Medulla oblongata (tissue), 1 donor: ENCODE measurements around the gene RGS10.
"Not testable (repeated sequence)": the region's sequence is repeated elsewhere in the genome, so short reads cannot be mapped to it uniquely, and the experiment has no call there.

Source experiments
- DNase-seq: peaks from one replicate; pipeline ENCODE4 v3.0.0-alpha.2; 2015; ENCODE audit errors: extremely low spot score

Gene RGS10

GRCh38 chr10:119469325-119469707, 73.2 kb downstream of the RGS10 start:
- no peak for DNase-seq

- no peak for DNase-seq
Observed at GRCh38 chr10:119468542-119469324, 73.8 kb downstream of the RGS10 start.

- no peak for DNase-seq
Observed at GRCh38 chr10:119466655-119467054, 75.9 kb downstream of the RGS10 start.

GRCh38 chr10:119466076-119466475, 76.4 kb downstream of the RGS10 start:
- no peak for DNase-seq

GRCh38 chr10:119465085-119465484, 77.4 kb downstream of the RGS10 start:
- DNase-seq: no peak

- not testable (repeated sequence) for DNase-seq
Observed at GRCh38 chr10:119463195-119463594, 79.3 kb downstream of the RGS10 start.

- no peak for DNase-seq
Observed at GRCh38 chr10:119462773-119463172, 79.7 kb downstream of the RGS10 start.

- DNase-seq: no peak
Observed at GRCh38 chr10:119461923-119462322, 80.6 kb downstream of the RGS10 start.

- DNase-seq: no peak
Observed at GRCh38 chr10:119461380-119461779, 81.1 kb downstream of the RGS10 start.

GRCh38 chr10:119460369-119461195, 81.9 kb downstream of the RGS10 start:
- no peak for DNase-seq

GRCh38 chr10:119459681-119460340, 82.7 kb downstream of the RGS10 start:
- no peak for DNase-seq

- no peak for DNase-seq
Observed at GRCh38 chr10:119457966-119458766, 84.4 kb downstream of the RGS10 start.

- no peak for DNase-seq
Observed at GRCh38 chr10:119456435-119456810, 86.1 kb downstream of the RGS10 start.

GRCh38 chr10:119455609-119456434, 86.7 kb downstream of the RGS10 start:
- DNase-seq: no peak

- DNase-seq: no peak
Observed at GRCh38 chr10:119454990-119455389, 87.5 kb downstream of the RGS10 start.

GRCh38 chr10:119454316-119454715, 88.2 kb downstream of the RGS10 start:
- no peak for DNase-seq

- DNase-seq: no peak
Observed at GRCh38 chr10:119453313-119453712, 89.2 kb downstream of the RGS10 start.

GRCh38 chr10:119452396-119452795, 90.1 kb downstream of the RGS10 start:
- no peak for DNase-seq

GRCh38 chr10:119451300-119451896, 91.1 kb downstream of the RGS10 start:
- no peak for DNase-seq

GRCh38 chr10:119450606-119451299, 91.8 kb downstream of the RGS10 start:
- no peak for DNase-seq
